CD4-positive, alpha-beta memory T cell (primary cell): ENCODE measurements around the gene GSTP1. TPM values are rescaled to one million over a fixed set of nuclear protein-coding genes. Genes with fewer than 3 reads are reported as not detected.
"Not testable (repeated sequence)": the region's sequence is repeated elsewhere in the genome, so short reads cannot be mapped to it uniquely, and the experiment has no call there.

ENCODE experiments used
- CTCF ChIA-PET: fragments of 350-600 bp; sonication (Branson Sonifier 250); formaldehyde crosslinking; loops from one replicate; lab custom pipeline; 2021; ENCODE audit warnings: inconsistent platforms; ENCODE audit not compliant: partially characterized antibody; lab: Charles Lee
- POLR2A ChIA-PET: fragments of 350-600 bp; sonication (Branson Sonifier 250); formaldehyde crosslinking; loops from one replicate; lab custom pipeline; 2021; ENCODE audit not compliant: partially characterized antibody; lab: Charles Lee
- DNase-seq, 5 donors: peaks; one replicate each; pipeline versions ENCODE4 v3.0.0 to v3.0.0-alpha.2; 2020 to 2022; ENCODE audit warnings: mixed read lengths in 1 of 5
- H3K27ac ChIP-seq: one replicate; pipeline ENCODE4 v1.7.0; 2013; ENCODE audit warnings: low read depth, low read length
- H3K27me3 ChIP-seq: 2 replicates; pipeline ENCODE4 v1.7.0; 2013; ENCODE audit warnings: mild to moderate bottlenecking, low read length, moderate library complexity; ENCODE audit not compliant: insufficient read depth
- H3K36me3 ChIP-seq: 2 replicates; pipeline ENCODE4 v1.7.0; 2013; ENCODE audit warnings: mild to moderate bottlenecking, low read length, moderate library complexity; ENCODE audit not compliant: insufficient read depth
- H3K4me1 ChIP-seq: 2 replicates; pipeline ENCODE4 v1.7.0; 2013; ENCODE audit warnings: mild to moderate bottlenecking, low read length, moderate library complexity; ENCODE audit not compliant: insufficient read depth
- H3K4me3 ChIP-seq, 2 donors: one replicate each; pipeline ENCODE4 v1.7.0; 2013; ENCODE audit warnings: low read length in 2 of 2, mild to moderate bottlenecking in 1 of 2
- H3K9me3 ChIP-seq, 2 donors: one replicate each; pipeline ENCODE4 v1.7.0; 2013; ENCODE audit warnings: low read length in 2 of 2, control low read depth in 1 of 2; ENCODE audit not compliant: control insufficient read depth in 1 of 2
- H3K27ac Mint-ChIP-seq, 7 donors: one replicate each; pipeline ENCODE4 v1.8.0; 2020 to 2021; ENCODE audit warnings: mixed read lengths in 7 of 7, mild to moderate bottlenecking in 6 of 7, inconsistent platforms in 3 of 7, moderate library complexity in 3 of 7
- H3K27me3 Mint-ChIP-seq, 2 donors: one replicate each; pipeline ENCODE4 v1.8.0; 2020 to 2021; ENCODE audit warnings: mixed read lengths in 2 of 2
- H3K36me3 Mint-ChIP-seq, 2 donors: one replicate each; pipeline ENCODE4 v1.8.0; 2020 to 2021; ENCODE audit warnings: mixed read lengths in 2 of 2, inconsistent platforms in 1 of 2, mild to moderate bottlenecking in 1 of 2
- H3K4me1 Mint-ChIP-seq, 4 donors: one replicate each; pipeline ENCODE4 v1.8.0; 2020 to 2021; ENCODE audit warnings: mixed read lengths in 4 of 4, mild to moderate bottlenecking in 1 of 4
- H3K4me3 Mint-ChIP-seq, 8 donors: one replicate each; pipeline ENCODE4 v1.8.0; 2020 to 2021; ENCODE audit warnings: mixed read lengths in 8 of 8, mild to moderate bottlenecking in 7 of 8, moderate library complexity in 6 of 8, inconsistent platforms in 3 of 8
- H3K9me3 Mint-ChIP-seq, 8 donors: one replicate each; pipeline ENCODE4 v1.8.0; 2020 to 2021; ENCODE audit warnings: mixed read lengths in 8 of 8, mild to moderate bottlenecking in 5 of 8, inconsistent platforms in 3 of 8, moderate library complexity in 1 of 8
- intact Hi-C: fragments of 100-400 bp; cut with micrococcal nuclease; formaldehyde crosslinking; loops from one replicate; pipeline ENCODE4 v1.15.1; 2023
- polyA plus RNA-seq, 2 donors: library from polyadenylated mRNA; unstranded; fragments of 300-500 nt; fragmentation: Illumina TruSeq; gene quantifications; one replicate each; pipeline ENCODE4 v1.2.3, GENCODE V29; 2021
- total RNA-seq, 2 experiments: library from RNA; stranded (reverse); gene quantifications; one replicate each; pipeline ENCODE4 v1.2.3, GENCODE V29; 2021

GSTP1 gene
- total and polyA plus RNA-seq, 4 experiments from 2014 or later: 134 to 245 (median 189) TPM

DNA sequence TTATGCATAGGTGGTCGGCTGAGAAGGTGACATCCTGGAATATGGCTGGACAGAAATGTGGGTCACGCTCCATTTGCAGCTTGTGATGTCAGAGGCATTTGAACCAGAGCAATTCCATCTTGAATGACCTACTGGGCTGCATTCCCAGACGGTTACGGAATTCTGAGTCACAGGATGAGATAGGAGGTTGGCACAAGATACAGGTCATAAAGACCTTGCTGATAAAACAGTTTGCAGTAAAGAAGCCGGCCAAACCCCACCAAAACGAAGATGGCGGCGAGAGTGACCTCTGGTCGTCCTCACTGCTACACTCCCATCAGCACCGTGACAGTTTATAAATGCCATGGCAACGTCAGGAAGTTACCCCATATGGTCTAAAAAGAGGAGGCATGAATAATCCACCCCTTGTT lies 19.9 kb upstream of the GSTP1 start:
- H3K36me3 ChIP-seq, POLR2A ChIA-PET, H3K4me3 Mint-ChIP-seq, H3K4me1 ChIP-seq, H3K4me1 Mint-ChIP-seq, H3K9me3 ChIP-seq, H3K4me3 ChIP-seq, H3K36me3 Mint-ChIP-seq, H3K27ac Mint-ChIP-seq, CTCF ChIA-PET, H3K9me3 Mint-ChIP-seq, H3K27ac ChIP-seq, H3K27me3 ChIP-seq, DNase-seq, intact Hi-C loops: not testable (repeated sequence)
- H3K27me3 Mint-ChIP-seq: peaks cover 2 to 13% of the 10 kb centered on the region in 2 donors

DNA sequence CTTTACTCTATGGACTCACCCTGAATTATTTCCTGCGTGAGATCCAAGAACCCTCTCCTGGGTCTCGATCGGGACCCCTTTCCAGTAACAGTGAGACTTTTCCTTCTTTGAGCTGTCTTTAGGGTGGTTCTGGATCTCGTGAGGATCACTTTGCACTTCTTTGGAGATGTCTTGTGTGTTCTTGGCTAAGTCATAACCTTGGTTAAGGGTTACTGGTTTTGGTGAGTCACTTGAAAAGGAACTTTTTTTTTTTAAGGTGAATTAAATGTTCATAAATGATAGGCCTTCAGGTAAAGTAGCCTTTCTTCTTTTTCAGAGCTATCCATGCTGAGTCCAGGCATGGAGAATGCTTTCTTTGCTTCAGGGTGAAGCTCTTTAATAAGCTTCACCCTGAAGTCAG lies 19.4 kb upstream of the GSTP1 start:
- Histone ChIP-seq H3K27ac (no peak overlapping the region), H3K36me3 (no peaks in the 10 kb centered on the region), H3K9me3 (no peaks in the 10 kb centered on the region), H3K4me3 (no peak overlapping the region), H3K27me3 (no peaks in the 10 kb centered on the region), H3K4me1 (no peaks in the 10 kb centered on the region)
- DNase-seq: no peak
- peaks cover 0 to 9% (median 4%) of the 10 kb centered on the region in 4 donors for H3K4me1 Mint-ChIP-seq
- peaks cover 2 to 13% of the 10 kb centered on the region in 2 donors for H3K27me3 Mint-ChIP-seq
- CTCF ChIA-PET: no interaction called here
- no peak overlapping the region for H3K4me3 Mint-ChIP-seq
- POLR2A ChIA-PET: no interaction called here
- no peak overlapping the region for H3K27ac Mint-ChIP-seq
- no peaks in the 10 kb centered on the region for H3K9me3 Mint-ChIP-seq
- no peaks in the 10 kb centered on the region for H3K36me3 Mint-ChIP-seq
- intact Hi-C loops: no loop called here

DNA sequence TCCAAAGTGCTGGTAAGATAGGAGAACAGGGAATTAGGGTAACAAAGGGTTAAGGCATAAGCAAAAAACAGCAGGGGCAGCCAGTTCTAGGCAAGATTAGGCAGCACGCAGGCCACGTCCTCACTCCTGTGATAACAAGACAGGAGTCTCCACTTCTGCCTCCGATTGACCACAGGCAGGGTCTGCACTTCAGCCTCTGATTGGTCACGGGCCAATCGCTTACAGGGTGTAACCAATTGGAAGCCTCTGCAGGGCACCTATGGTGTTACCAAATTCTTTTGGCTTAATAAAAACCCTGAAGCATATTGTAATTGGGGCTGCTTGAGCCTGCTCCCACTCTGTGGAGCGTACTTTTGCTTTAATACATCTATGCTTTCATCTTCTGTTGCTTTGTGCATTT lies 12.2 kb upstream of the GSTP1 start:
- Mint-ChIP-seq H3K9me3 (no peaks in the 10 kb centered on the region), H3K4me1 (no peaks in the 10 kb centered on the region), H3K27me3 (peaks cover 14 to 16% of the 10 kb centered on the region in 2 donors), H3K36me3 (no peaks in the 10 kb centered on the region), H3K4me3 (no peak overlapping the region), H3K27ac (no peak overlapping the region)
- no peak overlapping the region for H3K27ac ChIP-seq
- CTCF ChIA-PET: interaction anchor here (1.2 to 1.8 kb wide), 3 partner anchors 18 to 88 kb away, joined by 3 to 4 read pairs (median 4); no protein-coding TSS in a partner anchor
- no peaks in the 10 kb centered on the region for H3K4me1 ChIP-seq
- H3K27me3 ChIP-seq: no peaks in the 10 kb centered on the region
- intact Hi-C loops: no loop called here
- POLR2A ChIA-PET: interaction anchor here (1.1 kb wide), 1 partner anchor 43 kb away, joined by 3 read pairs; no protein-coding TSS in a partner anchor
- no peak overlapping the region for H3K4me3 ChIP-seq
- no peaks in the 10 kb centered on the region for H3K9me3 ChIP-seq
- no peak for DNase-seq
- H3K36me3 ChIP-seq: no peaks in the 10 kb centered on the region

DNA sequence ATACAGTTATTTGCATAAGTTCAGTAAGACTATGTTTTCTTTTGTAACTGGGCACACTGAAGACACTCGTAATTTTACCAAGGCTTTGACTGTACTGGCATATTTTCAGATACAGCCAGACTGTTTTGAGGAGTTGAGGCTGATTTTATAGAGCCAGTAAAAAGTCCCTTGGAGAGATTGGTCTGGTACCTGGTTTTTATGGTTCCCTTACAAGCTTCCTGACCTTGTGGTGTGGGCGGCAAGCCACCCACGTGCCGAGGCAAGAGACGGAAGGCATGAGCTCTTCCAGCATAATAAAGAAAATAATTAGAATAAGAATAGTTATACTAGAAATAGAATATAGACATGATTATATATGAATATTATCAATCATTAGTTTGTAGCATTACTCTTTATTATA lies 11.3 kb upstream of the GSTP1 start:
- no peaks in the 10 kb centered on the region for H3K27me3 ChIP-seq
- H3K27ac ChIP-seq: no peak overlapping the region
- no peaks in the 10 kb centered on the region for H3K9me3 ChIP-seq
- Mint-ChIP-seq H3K27ac (no peak overlapping the region), H3K36me3 (no peaks in the 10 kb centered on the region), H3K4me1 (no peaks in the 10 kb centered on the region), H3K9me3 (no peaks in the 10 kb centered on the region), H3K4me3 (no peak overlapping the region), H3K27me3 (peaks cover 14 to 18% of the 10 kb centered on the region in 2 donors)
- H3K4me1 ChIP-seq: no peaks in the 10 kb centered on the region
- H3K4me3 ChIP-seq: no peak overlapping the region
- CTCF ChIA-PET: interaction anchor here (0.8 to 1.8 kb wide), 5 partner anchors 19 to 100 kb away, joined by 3 to 4 read pairs (median 3); no protein-coding TSS in a partner anchor
- intact Hi-C loops: loop anchor here (1.0 kb wide), 1 partner anchor 87 kb away; no protein-coding TSS in a partner anchor
- POLR2A ChIA-PET: interaction anchor here (1.1 kb wide), 1 partner anchor 42 kb away, joined by 3 read pairs; no protein-coding TSS in a partner anchor
- DNase-seq: no peak
- no peaks in the 10 kb centered on the region for H3K36me3 ChIP-seq

DNA sequence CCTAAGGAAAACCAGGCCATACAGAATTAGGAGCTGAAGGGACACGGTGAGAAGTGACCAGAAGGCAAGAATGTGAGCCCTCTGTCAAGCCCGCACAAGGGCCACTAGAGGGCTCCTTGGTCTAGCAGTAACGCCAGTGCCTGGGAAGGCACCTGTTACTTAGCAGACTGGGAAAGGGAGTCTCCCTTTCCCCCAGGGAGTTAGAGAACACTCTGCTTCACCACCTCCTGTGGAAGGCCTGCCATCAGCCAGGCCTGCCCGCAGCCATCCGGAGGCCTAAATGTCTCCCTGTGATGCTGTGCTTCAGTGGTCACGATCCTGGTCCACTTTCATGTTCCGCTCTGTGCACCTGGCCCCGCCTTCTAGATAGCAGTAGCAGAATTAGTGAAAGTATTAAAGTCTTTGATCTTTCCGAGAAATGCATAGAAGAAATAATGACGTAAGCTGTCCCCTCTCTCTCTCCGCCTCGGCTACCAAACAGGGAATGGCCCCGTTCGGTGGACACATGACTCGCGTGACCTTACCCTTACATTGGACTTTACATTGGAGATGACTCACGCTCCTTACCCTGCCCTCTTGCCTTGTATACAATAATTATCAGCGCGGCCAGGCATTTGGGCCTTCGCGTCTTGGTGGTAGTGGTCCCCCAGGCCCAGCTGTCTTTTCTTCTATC lies 10.7 kb upstream of the GSTP1 start:
- Histone ChIP-seq H3K9me3 (no peaks in the 10 kb centered on the region), H3K36me3 (no peaks in the 10 kb centered on the region), H3K4me3 (no peak overlapping the region), H3K4me1 (no peaks in the 10 kb centered on the region), H3K27me3 (no peaks in the 10 kb centered on the region), H3K27ac (no peak overlapping the region)
- Mint-ChIP-seq H3K27ac (no peak overlapping the region), H3K27me3 (peaks cover 14 to 18% of the 10 kb centered on the region in 2 donors), H3K9me3 (no peaks in the 10 kb centered on the region), H3K4me1 (no peaks in the 10 kb centered on the region), H3K4me3 (peak overlapping the region in 1 of 8 donors; percentile 42), H3K36me3 (no peaks in the 10 kb centered on the region)
- intact Hi-C loops: loop anchor here (1.0 kb wide), 1 partner anchor 86 kb away; no protein-coding TSS in a partner anchor
- ChIA-PET CTCF (interaction anchor here (0.5 to 1.8 kb wide), 6 partner anchors 20 to 129 kb away, joined by 3 to 4 read pairs (median 4); no protein-coding TSS in a partner anchor), POLR2A (interaction anchor here (1.1 kb wide), 1 partner anchor 41 kb away, joined by 3 read pairs; no protein-coding TSS in a partner anchor)
- DNase-seq: peak in 2 of 5 donors; percentile 23 to 25

DNA sequence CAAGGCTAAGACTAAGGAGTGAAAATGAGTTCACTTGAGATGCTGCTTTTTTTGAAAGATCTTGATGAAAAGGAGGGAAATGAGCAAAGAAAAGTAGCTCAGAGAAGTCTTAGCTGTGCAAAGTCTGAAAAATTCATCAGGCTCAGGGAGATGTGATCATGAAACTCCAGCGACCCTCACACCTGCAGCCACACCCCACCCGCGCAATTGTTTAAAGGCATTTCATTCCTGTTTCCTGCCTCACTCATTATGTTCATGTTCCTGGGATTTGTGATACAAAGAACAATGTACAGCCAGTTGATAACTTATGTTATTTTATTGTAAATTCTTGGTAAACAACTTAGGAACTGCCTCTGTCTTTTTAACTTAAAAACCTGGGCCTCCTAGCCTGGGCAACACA lies 8.7 kb upstream of the GSTP1 start:
- no peaks in the 10 kb centered on the region for H3K36me3 Mint-ChIP-seq
- peaks cover 14 to 18% of the 10 kb centered on the region in 2 donors for H3K27me3 Mint-ChIP-seq
- intact Hi-C loops: no loop called here
- H3K4me3 Mint-ChIP-seq: no peak overlapping the region
- Histone ChIP-seq H3K4me3 (no peak overlapping the region), H3K36me3 (no peaks in the 10 kb centered on the region), H3K4me1 (peaks cover 9% of the 10 kb centered on the region), H3K9me3 (no peaks in the 10 kb centered on the region), H3K27me3 (no peaks in the 10 kb centered on the region), H3K27ac (no peak overlapping the region)
- H3K9me3 Mint-ChIP-seq: no peaks in the 10 kb centered on the region
- H3K4me1 Mint-ChIP-seq: peaks cover 8 to 11% (median 10%) of the 10 kb centered on the region in 4 donors
- DNase-seq: no peak
- H3K27ac Mint-ChIP-seq: peak overlapping the region in 1 of 7 donors; percentile 55
- ChIA-PET POLR2A (no interaction called here), CTCF (interaction anchor here (1.0 to 1.5 kb wide), 3 partner anchors 9 to 85 kb away, joined by 3 to 4 read pairs (median 3); no protein-coding TSS in a partner anchor)

DNA sequence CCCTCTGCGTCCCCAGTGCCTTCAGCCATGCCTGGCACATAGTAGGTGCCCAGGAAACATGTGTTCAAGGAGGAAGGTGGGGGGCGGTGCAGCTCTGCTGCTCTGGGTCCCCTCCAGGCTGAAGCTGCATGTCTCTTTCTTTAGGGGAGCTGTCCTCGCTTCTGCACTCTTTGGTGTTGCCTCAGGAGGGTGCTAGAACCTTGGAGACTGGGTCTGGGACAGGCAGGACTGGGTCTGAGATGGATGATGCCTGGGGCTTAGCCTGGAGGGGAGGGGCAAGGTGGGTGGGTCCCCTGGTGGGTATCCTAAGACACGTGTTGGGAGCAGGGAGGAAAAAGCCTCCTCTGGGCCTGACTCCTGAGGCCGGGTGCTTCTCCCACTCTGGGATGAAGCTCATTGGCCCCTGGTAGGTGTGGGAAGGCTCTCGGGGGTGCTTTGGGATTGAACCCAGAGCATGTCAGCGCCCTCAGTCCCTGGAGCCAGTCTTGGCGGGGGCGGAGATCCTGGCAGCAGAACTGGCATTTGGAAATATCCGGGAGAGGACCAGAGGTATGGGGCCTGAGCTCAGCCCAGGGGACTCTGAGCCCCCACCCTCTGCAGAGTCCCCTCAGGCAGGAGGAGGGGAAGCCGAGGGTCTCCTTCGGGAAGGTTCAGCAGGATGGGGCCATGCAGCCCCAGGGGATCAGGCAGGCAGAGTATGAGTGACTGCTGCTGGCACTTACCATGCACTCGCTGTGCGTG lies 6.7 kb upstream of the GSTP1 start:
- no peak overlapping the region for H3K4me3 Mint-ChIP-seq
- ChIA-PET CTCF (no interaction called here), POLR2A (no interaction called here)
- intact Hi-C loops: no loop called here
- no peaks in the 10 kb centered on the region for H3K27me3 ChIP-seq
- no peak overlapping the region for H3K4me3 ChIP-seq
- no peaks in the 10 kb centered on the region for H3K9me3 Mint-ChIP-seq
- H3K27ac Mint-ChIP-seq: no peak overlapping the region
- H3K36me3 Mint-ChIP-seq: no peaks in the 10 kb centered on the region
- no peak for DNase-seq
- H3K4me1 ChIP-seq: peaks cover 9% of the 10 kb centered on the region
- H3K36me3 ChIP-seq: no peaks in the 10 kb centered on the region
- no peaks in the 10 kb centered on the region for H3K9me3 ChIP-seq
- no peak overlapping the region for H3K27ac ChIP-seq
- peaks cover 10 to 16% of the 10 kb centered on the region in 2 donors for H3K27me3 Mint-ChIP-seq
- peaks cover 8 to 12% (median 11%) of the 10 kb centered on the region in 4 donors for H3K4me1 Mint-ChIP-seq
